ENCODE results near the gene TTC7B. TPM values are rescaled to one million over a fixed set of nuclear protein-coding genes. Genes with fewer than 3 reads are reported as not detected.

The TTC7B gene
- total RNA-seq, 2 experiments from 2014 or later = 5.9 to 6.6 TPM

GRCh38 chr14:90691627-90692026 lies 124.6 kb downstream of the TTC7B start:
- no peaks in the 10 kb centered on the region for H3K4me1 Mint-ChIP-seq

GRCh38 chr14:90687680-90688079 lies 128.6 kb downstream of the TTC7B start:
- Mint-ChIP-seq H3K4me3 (no peak overlapping the region), H3K27ac (no peak overlapping the region), H3K4me1 (no peaks in the 10 kb centered on the region), H3K27me3 (peaks cover 3% of the 10 kb centered on the region), H3K36me3 (no peaks in the 10 kb centered on the region), H3K9me3 (no peaks in the 10 kb centered on the region)
- DNase-seq (no peak), ATAC-seq (ENCODE audit: low read depth) (no peak)
- POLR2A ChIA-PET = no interaction called here

More at GRCh38 chr14:90691627-90692026, 124.6 kb downstream of the TTC7B start:
- no peaks in the 10 kb centered on the region for H3K36me3 Mint-ChIP-seq
- no peaks in the 10 kb centered on the region for H3K9me3 Mint-ChIP-seq
- POLR2A ChIA-PET = no interaction called here
- H3K27me3 Mint-ChIP-seq = no peaks in the 10 kb centered on the region
- DNase-seq (no peak), ATAC-seq (ENCODE audit: low read depth) (no peak)
- H3K4me3 Mint-ChIP-seq = no peak overlapping the region
- H3K27ac Mint-ChIP-seq = no peak overlapping the region

- H3K27me3 Mint-ChIP-seq = peaks cover 3% of the 10 kb centered on the region
- H3K4me3 Mint-ChIP-seq = no peak overlapping the region
- H3K36me3 Mint-ChIP-seq = no peaks in the 10 kb centered on the region
- DNase-seq (no peak), ATAC-seq (ENCODE audit: low read depth) (no peak)
- H3K27ac Mint-ChIP-seq = no peak overlapping the region
- H3K9me3 Mint-ChIP-seq = no peaks in the 10 kb centered on the region
- peaks cover 18% of the 10 kb centered on the region for H3K4me1 Mint-ChIP-seq
- POLR2A ChIA-PET = no interaction called here
These were observed 133.6 kb downstream of the TTC7B start for GRCh38 chr14:90682615-90683014.

- Mint-ChIP-seq H3K27me3 (peaks cover 3% of the 10 kb centered on the region), H3K4me3 (no peak overlapping the region), H3K27ac (no peak overlapping the region), H3K4me1 (peaks cover 24% of the 10 kb centered on the region), H3K36me3 (no peaks in the 10 kb centered on the region), H3K9me3 (no peaks in the 10 kb centered on the region)
- DNase-seq = no peak
- POLR2A ChIA-PET = no interaction called here
- no peak for ATAC-seq (ENCODE audit: low read depth)
These were observed 134.3 kb downstream of the TTC7B start for GRCh38 chr14:90681929-90682328.

- Mint-ChIP-seq H3K36me3 (no peaks in the 10 kb centered on the region), H3K4me1 (peaks cover 40% of the 10 kb centered on the region), H3K27ac (no peak overlapping the region), H3K9me3 (no peaks in the 10 kb centered on the region), H3K27me3 (no peaks in the 10 kb centered on the region), H3K4me3 (no peak overlapping the region)
- DNase-seq (no peak), ATAC-seq (ENCODE audit: low read depth) (peak; percentile 35)
- POLR2A ChIA-PET = no interaction called here
These were observed 137.3 kb downstream of the TTC7B start for GRCh38 chr14:90678846-90679362.

- Mint-ChIP-seq H3K36me3 (no peaks in the 10 kb centered on the region), H3K27ac (peak overlapping the region; percentile 94), H3K4me3 (no peak overlapping the region), H3K4me1 (peaks cover 40% of the 10 kb centered on the region), H3K27me3 (no peaks in the 10 kb centered on the region), H3K9me3 (no peaks in the 10 kb centered on the region)
- no peak for DNase-seq
- POLR2A ChIA-PET = interaction anchor here (0.6 kb wide), 1 partner anchor 42 kb away, joined by 3 read pairs; no protein-coding TSS in a partner anchor
- no peak for ATAC-seq (ENCODE audit: low read depth)
These were observed 137.8 kb downstream of the TTC7B start for GRCh38 chr14:90678420-90678819.

GRCh38 chr14:90677484-90678050 lies 138.7 kb downstream of the TTC7B start:
- Mint-ChIP-seq H3K27ac (peak overlapping the region; percentile 94), H3K4me1 (peaks cover 40% of the 10 kb centered on the region), H3K27me3 (no peaks in the 10 kb centered on the region), H3K4me3 (peak overlapping the region; percentile 77), H3K36me3 (no peaks in the 10 kb centered on the region), H3K9me3 (no peaks in the 10 kb centered on the region)
- DNase-seq (no peak), ATAC-seq (ENCODE audit: low read depth) (peak; percentile 83)
- POLR2A ChIA-PET = interaction anchor here (0.6 kb wide), 1 partner anchor 41 kb away, joined by 3 read pairs; no protein-coding TSS in a partner anchor

- H3K4me1 Mint-ChIP-seq = peaks cover 40% of the 10 kb centered on the region
- H3K9me3 Mint-ChIP-seq = no peaks in the 10 kb centered on the region
- no peak for DNase-seq
- H3K4me3 Mint-ChIP-seq = peak overlapping the region; percentile 77
- peak overlapping the region; percentile 94 for H3K27ac Mint-ChIP-seq
- ATAC-seq (ENCODE audit: low read depth) = no peak
- no peaks in the 10 kb centered on the region for H3K36me3 Mint-ChIP-seq
- POLR2A ChIA-PET = no interaction called here
- H3K27me3 Mint-ChIP-seq = no peaks in the 10 kb centered on the region
These were observed 139.3 kb downstream of the TTC7B start for GRCh38 chr14:90676912-90677311.

GRCh38 chr14:90676356-90676755 lies 139.9 kb downstream of the TTC7B start:
- peaks cover 42% of the 10 kb centered on the region for H3K4me1 Mint-ChIP-seq

GRCh38 chr14:90675399-90675798 lies 140.8 kb downstream of the TTC7B start:
- Mint-ChIP-seq H3K4me3 (no peak overlapping the region), H3K9me3 (no peaks in the 10 kb centered on the region), H3K36me3 (no peaks in the 10 kb centered on the region), H3K27ac (no peak overlapping the region), H3K27me3 (no peaks in the 10 kb centered on the region), H3K4me1 (peaks cover 42% of the 10 kb centered on the region)
- ATAC-seq (ENCODE audit: low read depth) = no peak
- POLR2A ChIA-PET = no interaction called here
- DNase-seq = no peak

More at GRCh38 chr14:90676356-90676755, 139.9 kb downstream of the TTC7B start:
- ATAC-seq (ENCODE audit: low read depth) (no peak), DNase-seq (no peak)
- H3K4me3 Mint-ChIP-seq = no peak overlapping the region
- POLR2A ChIA-PET = no interaction called here
- H3K27ac Mint-ChIP-seq = peak overlapping the region; percentile 40
- no peaks in the 10 kb centered on the region for H3K9me3 Mint-ChIP-seq
- no peaks in the 10 kb centered on the region for H3K27me3 Mint-ChIP-seq
- no peaks in the 10 kb centered on the region for H3K36me3 Mint-ChIP-seq

GRCh38 chr14:90674716-90675115 lies 141.5 kb downstream of the TTC7B start:
- H3K4me1 Mint-ChIP-seq = peaks cover 42% of the 10 kb centered on the region
- POLR2A ChIA-PET = no interaction called here
- H3K27me3 Mint-ChIP-seq = no peaks in the 10 kb centered on the region
- H3K27ac Mint-ChIP-seq = no peak overlapping the region
- peaks cover 2% of the 10 kb centered on the region for H3K36me3 Mint-ChIP-seq
- ATAC-seq (ENCODE audit: low read depth) = no peak
- DNase-seq = no peak
- peaks cover 2% of the 10 kb centered on the region for H3K9me3 Mint-ChIP-seq
- no peak overlapping the region for H3K4me3 Mint-ChIP-seq

- Mint-ChIP-seq H3K9me3 (peaks cover 3% of the 10 kb centered on the region), H3K36me3 (peaks cover 3% of the 10 kb centered on the region), H3K4me1 (peaks cover 39% of the 10 kb centered on the region), H3K27ac (no peak overlapping the region), H3K27me3 (no peaks in the 10 kb centered on the region), H3K4me3 (no peak overlapping the region)
- DNase-seq (no peak), ATAC-seq (ENCODE audit: low read depth) (no peak)
- POLR2A ChIA-PET = no interaction called here
These were observed 142.1 kb downstream of the TTC7B start for GRCh38 chr14:90674043-90674670.

GRCh38 chr14:90671382-90672234 lies 144.6 kb downstream of the TTC7B start:
- POLR2A ChIA-PET = no interaction called here
- no peak overlapping the region for H3K27ac Mint-ChIP-seq

More at GRCh38 chr14:90671382-90672234, 144.6 kb downstream of the TTC7B start:
- Mint-ChIP-seq H3K27me3 (no peaks in the 10 kb centered on the region), H3K9me3 (peaks cover 3% of the 10 kb centered on the region), H3K36me3 (peaks cover 5% of the 10 kb centered on the region), H3K4me1 (peaks cover 16% of the 10 kb centered on the region), H3K4me3 (no peak overlapping the region)
- ATAC-seq (ENCODE audit: low read depth) (no peak), DNase-seq (no peak)
